Measurements from ENCODE around the gene LEKR1.

LEKR1 gene

DNA sequence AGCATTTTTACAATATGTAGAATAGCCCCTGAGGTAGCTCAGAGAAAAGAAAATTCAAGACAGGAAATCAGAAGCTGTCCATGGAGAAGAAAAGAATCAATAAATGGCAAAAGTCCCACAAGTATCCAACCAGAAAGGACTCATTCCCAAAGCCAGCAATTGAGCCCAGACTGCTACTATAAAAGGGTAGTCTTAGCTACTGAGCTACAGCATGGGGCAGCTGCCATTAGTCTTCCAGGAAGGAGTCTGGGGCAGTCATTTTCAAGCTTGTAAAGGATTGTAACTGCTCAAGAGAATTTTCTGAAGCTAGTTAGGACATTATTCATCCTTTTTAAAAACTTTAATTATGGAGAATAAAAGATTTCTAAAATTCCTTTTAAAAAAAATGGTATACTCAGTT, 10.5 kb downstream of the LEKR1 start:
- DNase-seq (ENCODE audit: low read depth): no peak
- no peak overlapping the region for H3K4me3 ChIP-seq (ENCODE audit: control insufficient read depth, low read depth, low read length)
- no peak for TF ChIP-seq CTCF (IDR thresholded peaks at IDR 0.05; ENCODE audit: control insufficient read depth, insufficient read depth, low read depth, low read length, missing control alignments)

DNA sequence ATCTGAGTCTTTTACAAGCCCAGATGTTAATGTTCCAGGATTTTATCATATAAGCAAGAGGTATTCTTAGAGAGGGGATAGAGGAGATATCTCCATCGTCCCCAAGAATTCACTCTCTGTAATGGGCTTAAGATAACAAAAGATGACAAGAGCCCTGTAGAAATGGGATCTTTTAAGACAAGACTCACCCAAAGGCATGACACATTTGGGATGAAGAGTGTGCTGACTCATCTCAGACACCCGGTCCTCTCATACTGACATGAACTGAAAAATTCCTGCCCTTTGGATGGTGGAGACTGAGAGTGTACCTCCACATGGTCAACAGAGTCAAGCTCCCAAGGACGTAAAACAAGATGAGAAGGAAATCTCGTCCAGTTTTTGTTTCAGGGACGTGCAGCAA, 11.0 kb downstream of the LEKR1 start:
- DNase-seq (ENCODE audit: low read depth): no peak
- no peak overlapping the region for H3K4me3 ChIP-seq (ENCODE audit: control insufficient read depth, low read depth, low read length)
- no peak for TF ChIP-seq CTCF (IDR thresholded peaks at IDR 0.05; ENCODE audit: control insufficient read depth, insufficient read depth, low read depth, low read length, missing control alignments)

DNA sequence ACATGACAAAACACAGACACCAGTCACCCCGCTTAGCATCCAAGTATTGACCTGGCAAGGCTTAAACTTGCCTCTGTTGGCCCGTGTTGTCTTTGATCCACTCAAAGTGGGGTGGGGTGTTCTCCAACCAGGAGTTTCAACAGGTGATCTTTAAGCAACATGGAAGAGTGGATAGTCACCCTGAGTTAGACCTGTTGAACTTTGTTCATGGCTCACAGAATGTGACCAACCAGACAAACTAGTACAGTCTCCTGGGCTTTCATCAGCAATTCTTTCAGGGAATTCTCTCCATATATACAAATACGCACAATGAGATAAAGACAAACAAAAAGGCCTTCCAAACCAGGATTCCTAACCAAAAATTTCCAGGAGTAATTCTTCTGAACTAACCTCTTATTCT, 11.9 kb downstream of the LEKR1 start:
- no peak for TF ChIP-seq CTCF (IDR thresholded peaks at IDR 0.05; ENCODE audit: control insufficient read depth, insufficient read depth, low read depth, low read length, missing control alignments)
- H3K4me3 ChIP-seq (ENCODE audit: control insufficient read depth, low read depth, low read length): no peak overlapping the region
- DNase-seq (ENCODE audit: low read depth): no peak

DNA sequence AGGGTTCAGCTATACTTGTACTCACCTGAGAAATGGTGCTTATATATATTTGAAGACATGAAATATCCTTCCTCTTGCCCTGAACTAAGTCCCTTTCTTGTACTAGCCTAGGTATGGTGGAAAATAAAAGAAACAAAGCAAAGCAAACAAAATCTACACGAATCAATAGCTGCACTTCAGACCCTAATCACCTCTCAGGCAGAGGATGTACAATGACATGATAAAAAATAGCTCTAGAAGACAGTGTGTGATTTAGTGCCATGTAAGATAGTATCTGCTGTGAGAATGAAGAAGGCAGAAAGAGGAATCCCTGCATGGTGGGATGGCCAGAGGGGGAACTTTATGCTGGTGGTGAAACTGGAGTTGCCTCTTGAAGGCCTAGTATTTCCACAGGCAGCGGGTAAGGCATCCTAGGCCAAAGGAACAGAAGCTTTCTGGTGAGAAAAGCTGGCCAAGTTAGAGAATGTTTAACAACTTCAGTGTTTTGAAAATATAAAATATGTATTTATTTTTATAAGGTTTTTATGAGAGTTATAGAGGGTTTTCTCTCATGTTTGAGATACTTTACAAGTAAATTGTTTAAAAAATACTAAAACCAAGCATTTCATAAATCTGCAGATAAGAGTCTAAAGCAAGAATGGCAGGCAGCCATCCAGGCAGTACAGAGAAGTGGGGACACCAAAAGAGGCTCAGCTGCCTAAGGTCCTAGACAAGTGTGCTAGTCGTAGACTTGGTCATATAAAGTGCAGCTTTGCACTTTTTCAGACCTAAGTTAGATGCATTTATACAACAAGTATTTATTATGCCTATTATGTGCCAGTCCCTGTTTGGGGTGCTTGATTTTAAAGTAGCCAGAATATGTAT, 14.9 kb downstream of the LEKR1 start:
- H3K4me3 ChIP-seq (ENCODE audit: control insufficient read depth, low read depth, low read length): no peak overlapping the region
- TF ChIP-seq CTCF (IDR thresholded peaks at IDR 0.05; ENCODE audit: control insufficient read depth, insufficient read depth, low read depth, low read length, missing control alignments): no peak
- no peak for DNase-seq (ENCODE audit: low read depth)

GRCh38 chr3:156843071-156843808, 17.1 kb downstream of the LEKR1 start:
- no peak overlapping the region for H3K4me3 ChIP-seq (ENCODE audit: control insufficient read depth, low read depth, low read length)
- DNase-seq (ENCODE audit: low read depth): no peak
- no peak for TF ChIP-seq CTCF (IDR thresholded peaks at IDR 0.05; ENCODE audit: control insufficient read depth, insufficient read depth, low read depth, low read length, missing control alignments)

DNA sequence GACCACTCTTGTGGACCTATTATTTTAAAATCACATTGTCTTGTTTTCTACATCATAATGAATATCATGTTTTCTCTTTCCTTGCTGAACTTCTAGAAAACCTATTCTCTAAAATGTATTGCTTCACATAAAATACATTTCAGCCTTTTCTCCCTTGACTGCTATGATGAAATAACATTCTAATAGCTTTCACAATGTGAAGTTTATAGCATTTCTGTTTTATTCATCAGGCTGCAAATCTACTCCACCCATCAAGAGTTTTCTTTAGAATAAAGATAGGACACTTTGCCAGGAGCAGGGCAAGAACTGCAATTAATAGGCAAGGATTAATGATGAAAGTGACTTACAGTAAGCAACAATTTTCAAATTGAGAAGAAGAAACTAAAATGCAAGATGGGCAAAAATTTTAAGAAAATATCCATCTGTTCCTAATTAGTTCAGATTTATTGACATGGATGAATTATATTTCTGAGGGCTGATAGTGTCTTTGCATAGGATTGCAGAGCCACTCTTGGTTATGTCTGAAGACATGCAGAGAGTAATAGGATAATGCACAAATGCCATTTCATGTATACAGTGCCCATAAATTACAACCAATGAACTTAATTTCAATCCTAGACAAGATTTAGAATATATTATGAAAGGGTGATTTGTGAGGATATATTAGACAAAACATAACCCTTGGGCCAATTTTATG, 21.7 kb downstream of the LEKR1 start:
- TF ChIP-seq CTCF (IDR thresholded peaks at IDR 0.05; ENCODE audit: control insufficient read depth, insufficient read depth, low read depth, low read length, missing control alignments): no peak

More for the DNA sequence above, 21.7 kb downstream of the LEKR1 start:
- DNase-seq (ENCODE audit: low read depth): peak; percentile 24
- no peak overlapping the region for H3K4me3 ChIP-seq (ENCODE audit: control insufficient read depth, low read depth, low read length)

All from AG09309 (cell line).